ENCODE data around the gene MEI1. TPM values are rescaled to one million over a fixed set of nuclear protein-coding genes. Genes with fewer than 3 reads are reported as not detected.
"Not testable (repeated sequence)": the region's sequence is repeated elsewhere in the genome, so short reads cannot be mapped to it uniquely, and the experiment has no call there.

Gene MEI1
- total RNA-seq, 2 donors from 2014 or later: not detected

GRCh38 chr22:41661713-41662112 lies 37.6 kb upstream of the MEI1 start:
- DNase-seq (no peak), ATAC-seq (no peak)
- no peak for TF ChIP-seq CTCF (IDR thresholded peaks at IDR 0.05)
- TF ChIP-seq POLR2A (IDR thresholded peaks at IDR 0.05): no peak
- intact Hi-C loops (cut with DNase I): no loop called here
- Histone ChIP-seq H3K27me3 (no peaks in the 10 kb centered on the region), H3K4me3 (no peak overlapping the region), H3K36me3 (replicated peaks in 1 of 2; ENCODE audit: insufficient read depth in 1 of 2, low read depth in 2 of 2) (peaks cover 16 to 33% of the 10 kb centered on the region in 2 donors), H3K9me3 (no peaks in the 10 kb centered on the region), H3K27ac (no peak overlapping the region), H3K4me1 (peaks cover 5% of the 10 kb centered on the region)
- 94 to 95% methylated on average over 2 of the region's 2 CpGs for WGBS, 2 donors

GRCh38 chr22:41663594-41663993 lies 35.7 kb upstream of the MEI1 start:
- Histone ChIP-seq H3K4me1 (peaks cover 10% of the 10 kb centered on the region), H3K36me3 (replicated peaks in 1 of 2; ENCODE audit: insufficient read depth in 1 of 2, low read depth in 2 of 2) (peaks cover 12 to 20% of the 10 kb centered on the region in 2 donors)
- DNase-seq; H3K4me3 ChIP-seq; ATAC-seq; H3K27me3 ChIP-seq; intact Hi-C loops (cut with DNase I); H3K9me3 ChIP-seq; H3K27ac ChIP-seq: not testable (repeated sequence)
- WGBS, 2 donors: 75 to 83% methylated on average over 1 to 8 of the region's 9 CpGs

GRCh38 chr22:41664490-41664889 lies 34.8 kb upstream of the MEI1 start:
- no peaks in the 10 kb centered on the region for H3K27me3 ChIP-seq
- DNase-seq: no peak
- no peak for ATAC-seq
- H3K4me3 ChIP-seq: no peak overlapping the region
- H3K27ac ChIP-seq: no peak overlapping the region
- peaks cover 10 to 16% of the 10 kb centered on the region in 2 donors for H3K36me3 ChIP-seq (replicated peaks in 1 of 2; ENCODE audit: insufficient read depth in 1 of 2, low read depth in 2 of 2)
- no peaks in the 10 kb centered on the region for H3K9me3 ChIP-seq
- peaks cover 10% of the 10 kb centered on the region for H3K4me1 ChIP-seq
- intact Hi-C loops (cut with DNase I): no loop called here
- TF ChIP-seq CTCF (IDR thresholded peaks at IDR 0.05): no peak
- TF ChIP-seq POLR2A (IDR thresholded peaks at IDR 0.05): no peak

GRCh38 chr22:41664951-41665350 lies 34.4 kb upstream of the MEI1 start:
- ATAC-seq (no peak), DNase-seq (no peak)
- H3K4me1 ChIP-seq: peaks cover 10% of the 10 kb centered on the region
- H3K27ac ChIP-seq: no peak overlapping the region
- intact Hi-C loops (cut with DNase I): no loop called here
- H3K36me3 ChIP-seq (replicated peaks in 1 of 2; ENCODE audit: insufficient read depth in 1 of 2, low read depth in 2 of 2): peaks cover 10 to 15% of the 10 kb centered on the region in 2 donors
- H3K4me3 ChIP-seq: no peak overlapping the region
- H3K9me3 ChIP-seq: no peaks in the 10 kb centered on the region
- 74 to 83% methylated on average over 3 of the region's 3 CpGs for WGBS, 2 donors
- no peak for TF ChIP-seq CTCF (IDR thresholded peaks at IDR 0.05)
- TF ChIP-seq POLR2A (IDR thresholded peaks at IDR 0.05): no peak
- no peaks in the 10 kb centered on the region for H3K27me3 ChIP-seq

GRCh38 chr22:41668971-41669911 lies 30.1 kb upstream of the MEI1 start:
- Histone ChIP-seq H3K4me1 (peaks cover 10% of the 10 kb centered on the region), H3K27ac (no peak overlapping the region), H3K9me3 (no peaks in the 10 kb centered on the region), H3K36me3 (replicated peaks in 1 of 2; ENCODE audit: insufficient read depth in 1 of 2, low read depth in 2 of 2) (peaks cover 0 to 3% of the 10 kb centered on the region in 2 donors), H3K27me3 (no peaks in the 10 kb centered on the region), H3K4me3 (no peak overlapping the region)
- no peak for TF ChIP-seq CTCF (IDR thresholded peaks at IDR 0.05)
- ATAC-seq: no peak
- DNase-seq: no peak
- intact Hi-C loops (cut with DNase I): no loop called here
- 81 to 88% methylated on average over 21 of the region's 21 CpGs for WGBS, 2 donors

- peak; percentile 33 for ATAC-seq
- H3K27me3 ChIP-seq; H3K9me3 ChIP-seq; H3K4me1 ChIP-seq; intact Hi-C loops (cut with DNase I); H3K27ac ChIP-seq; DNase-seq; H3K4me3 ChIP-seq; H3K36me3 ChIP-seq (replicated peaks in 1 of 2; ENCODE audit: insufficient read depth in 1 of 2, low read depth in 2 of 2): not testable (repeated sequence)
- 77 to 78% methylated on average over 10 of the region's 10 CpGs for WGBS, 2 donors
These were observed 27.2 kb upstream of the MEI1 start for GRCh38 chr22:41672096-41672495.
